HG02678 (cell line): Measurements from ENCODE around the gene TLR5.
"Not testable (repeated sequence)": the region's sequence is repeated elsewhere in the genome, so short reads cannot be mapped to it uniquely, and the experiment has no call there.

Source experiments
- ATAC-seq: cut with Tn5 transposase; IDR thresholded peaks from one replicate; pipeline ENCODE4 v1.9.1; 2021; ENCODE audit warnings: mild to moderate bottlenecking, moderate library complexity; ENCODE audit not compliant: unreplicated experiment

Gene TLR5

DNA sequence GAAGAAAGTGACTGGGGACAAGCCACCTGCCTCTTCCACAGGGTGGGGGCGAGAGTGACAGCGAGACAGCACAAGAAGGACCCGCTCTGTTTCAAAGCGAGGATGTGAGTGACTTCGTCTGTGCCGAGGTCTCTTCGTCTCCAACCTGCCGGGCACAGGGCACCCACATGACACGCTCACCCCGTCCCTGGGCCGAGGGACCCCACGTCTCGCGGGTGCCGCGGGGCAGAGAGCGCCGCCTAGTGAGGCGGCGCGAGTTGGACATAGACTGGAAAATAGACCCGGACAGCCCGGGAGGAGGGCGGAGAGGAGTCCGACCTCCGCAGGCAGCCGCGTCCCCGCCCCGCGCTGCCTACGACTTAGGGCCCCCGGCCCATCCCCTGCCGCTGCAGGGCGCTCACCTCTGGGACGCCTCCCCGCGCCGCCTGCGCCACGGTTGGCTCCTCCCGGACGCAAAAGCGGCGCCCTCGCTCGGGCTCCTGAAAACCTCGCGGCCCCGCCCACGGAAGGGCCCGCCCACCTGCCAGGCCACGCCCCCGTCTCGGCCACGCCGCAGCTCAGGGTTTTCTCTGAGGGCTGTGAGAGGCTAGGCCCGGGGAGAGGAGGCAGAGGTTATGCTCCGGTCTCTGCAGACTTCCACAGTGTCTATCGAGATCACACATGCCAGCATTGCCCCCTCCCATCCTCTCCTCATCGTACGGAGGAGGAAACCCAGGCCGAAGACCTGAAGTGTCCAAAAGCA, at the start of gene TLR5:
Gene TLR5, minus strand, starts transcription at position 454 of the 742 bp plus-strand sequence. CDS start 30,217 bp downstream, outside the sequence.
- ATAC-seq, result peak; percentile 90

DNA sequence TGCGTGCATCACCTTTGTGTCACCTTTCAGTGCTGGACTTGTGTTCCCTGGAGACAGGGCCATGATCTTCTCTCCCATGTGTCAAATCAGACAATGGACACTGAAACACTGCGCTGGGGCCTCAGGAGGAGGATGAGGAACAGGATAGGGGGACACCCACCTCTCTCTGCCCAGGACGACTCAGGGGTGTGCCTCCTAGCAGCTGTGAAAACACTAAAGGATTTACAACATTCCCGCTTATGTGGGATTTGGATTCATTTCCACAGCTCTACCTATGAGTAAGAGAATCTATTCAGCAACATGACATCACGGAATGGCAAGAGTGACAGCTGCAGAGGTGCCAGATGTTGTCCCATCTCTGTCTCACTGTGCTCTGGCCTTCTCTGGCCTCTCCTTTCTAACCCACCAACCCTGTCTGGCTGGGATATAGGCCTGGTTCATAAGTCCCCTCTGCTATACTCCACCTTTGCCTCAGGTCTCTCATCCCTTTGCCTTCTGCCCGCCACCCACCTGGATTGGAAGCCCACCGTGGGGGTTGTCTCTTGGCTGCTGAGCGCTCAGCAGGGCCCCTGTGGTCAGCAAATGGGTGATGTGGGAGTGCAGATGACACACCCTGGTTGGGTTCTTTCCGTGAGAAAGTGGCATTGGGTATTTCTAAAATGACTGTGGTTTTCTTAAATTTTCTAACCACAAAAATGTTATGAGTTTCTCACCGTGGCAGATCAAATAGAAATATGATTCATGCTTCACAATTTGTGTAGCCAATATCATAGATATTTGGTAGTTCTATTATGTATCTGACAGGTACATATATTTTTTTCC, 47.1 kb upstream of the TLR5 start:
- peak; percentile 68 for ATAC-seq

GRCh38 chr1:223189525-223189902, 46.5 kb upstream of the TLR5 start:
- no peak for ATAC-seq

- ATAC-seq, result no peak
Measured at GRCh38 chr1:223188618-223189356, 45.7 kb upstream of the TLR5 start.

GRCh38 chr1:223186800-223187199, 43.8 kb upstream of the TLR5 start:
- ATAC-seq, result no peak

GRCh38 chr1:223183268-223183862, 40.3 kb upstream of the TLR5 start:
- no peak for ATAC-seq

DNA sequence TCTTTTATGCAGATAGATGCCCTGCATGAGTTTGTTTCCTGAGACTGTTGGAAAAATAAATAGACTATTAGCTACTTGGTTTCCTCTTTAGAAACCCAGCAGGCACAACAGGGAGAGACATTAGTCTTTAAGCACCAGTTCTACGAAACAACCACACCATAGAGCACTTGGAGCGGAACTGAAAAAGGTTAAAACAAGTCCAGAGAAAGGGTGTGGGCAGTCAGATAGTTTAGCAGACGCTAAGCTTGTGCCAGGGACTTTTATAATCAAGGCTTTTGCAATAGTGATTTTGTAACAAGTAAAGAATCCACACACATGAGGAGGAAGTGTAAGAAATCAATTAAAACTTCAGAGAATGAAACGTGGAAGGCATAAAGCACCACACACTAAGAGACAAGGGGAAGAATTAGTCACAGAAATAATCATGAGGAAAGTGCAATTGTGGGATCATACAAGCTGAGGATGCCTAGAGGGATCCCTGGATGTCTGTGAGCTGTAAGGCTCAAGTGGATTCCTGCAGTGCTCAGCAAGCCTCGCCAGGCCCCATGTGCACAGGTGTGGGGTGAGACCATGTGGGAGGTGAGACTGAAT, 37.8 kb upstream of the TLR5 start:
- no peak for ATAC-seq

GRCh38 chr1:223179786-223180185, 36.7 kb upstream of the TLR5 start:
- ATAC-seq, result no peak

DNA sequence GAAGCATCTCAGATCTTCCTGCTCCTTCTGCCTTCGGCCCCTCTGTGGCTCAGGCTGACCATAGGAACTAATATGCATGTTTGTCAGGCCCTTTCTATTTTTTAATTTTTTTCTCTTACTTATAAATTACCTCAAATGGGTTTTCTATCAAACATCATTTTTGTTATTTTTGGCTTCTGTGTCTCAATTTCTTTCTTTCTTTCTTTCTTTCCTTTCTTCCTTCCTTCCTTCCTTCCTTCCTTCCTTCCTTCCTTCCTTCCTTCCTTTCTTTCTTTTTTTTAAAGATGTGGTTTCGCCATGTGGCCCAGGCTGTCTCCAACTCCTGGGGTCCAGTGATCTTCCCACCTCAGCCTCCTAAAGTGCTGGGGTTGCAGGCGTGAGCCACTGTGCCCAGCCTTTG, 36.2 kb upstream of the TLR5 start:
- ATAC-seq, result no peak

DNA sequence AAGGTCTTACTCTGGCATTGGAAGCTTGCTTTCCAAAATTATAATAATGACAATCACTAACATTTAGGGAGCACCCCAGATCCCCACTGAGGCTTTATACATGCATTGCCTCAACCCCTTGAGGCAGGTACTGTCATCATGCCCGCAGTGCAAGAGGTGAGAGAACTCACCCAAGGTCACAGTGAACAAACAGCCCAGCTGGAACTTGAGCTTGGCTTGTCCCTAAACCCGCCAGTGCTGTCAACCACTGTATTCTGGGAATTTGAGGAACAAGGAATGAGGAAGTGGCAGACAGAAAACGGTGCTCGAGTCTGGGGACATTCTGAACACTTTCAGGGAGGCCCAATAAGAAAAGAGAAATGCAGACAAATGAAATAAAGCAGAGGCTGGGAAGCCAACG, 34.6 kb upstream of the TLR5 start:
- no peak for ATAC-seq

- ATAC-seq, result no peak
Measured at GRCh38 chr1:223176437-223176836, 33.4 kb upstream of the TLR5 start.

- no peak for ATAC-seq
Measured at GRCh38 chr1:223175633-223176032, 32.6 kb upstream of the TLR5 start.

GRCh38 chr1:223175032-223175431, 32.0 kb upstream of the TLR5 start:
- ATAC-seq, result no peak

DNA sequence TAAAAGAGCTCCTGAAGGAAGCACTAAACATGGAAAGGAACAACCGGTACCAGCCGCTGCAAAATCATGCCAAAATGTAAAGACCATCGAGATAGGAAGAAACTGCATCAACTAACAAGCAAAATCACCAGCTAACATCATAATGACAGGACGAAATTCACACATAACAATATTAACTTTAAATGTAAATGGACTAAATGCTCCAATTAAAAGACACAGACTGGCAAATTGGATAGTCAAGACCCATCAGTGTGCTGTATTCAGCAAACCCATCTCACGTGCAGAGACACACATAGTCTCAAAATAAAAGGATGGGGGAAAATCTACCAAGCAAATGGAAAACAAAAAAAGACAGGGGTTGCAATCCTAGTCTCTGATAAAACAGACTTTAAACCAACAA, 26.4 kb upstream of the TLR5 start:
- not testable (repeated sequence) for ATAC-seq

DNA sequence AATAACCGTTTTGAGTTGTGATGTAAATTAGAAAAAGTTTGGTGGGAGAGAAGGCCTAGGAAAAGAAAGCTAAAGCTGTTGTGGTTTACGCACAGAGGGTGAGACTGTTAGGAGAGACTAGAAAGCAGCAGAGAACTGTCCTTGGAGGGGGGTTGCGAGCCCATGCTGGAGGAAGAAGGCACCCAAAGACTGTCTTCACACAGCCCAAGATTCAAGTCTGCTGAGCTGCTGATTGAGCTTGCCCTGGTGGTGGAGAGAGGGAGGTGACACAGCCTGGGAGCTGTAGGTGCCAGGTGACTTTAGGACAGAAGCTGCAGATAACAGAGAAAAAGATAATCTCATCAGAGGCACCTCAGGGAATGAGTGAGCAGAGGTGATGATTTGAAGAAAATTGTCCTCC, 18.3 kb upstream of the TLR5 start:
- ATAC-seq, result no peak

- no peak for ATAC-seq
Measured at GRCh38 chr1:223156343-223156742, 13.3 kb upstream of the TLR5 start.

GRCh38 chr1:223155153-223155552, 12.1 kb upstream of the TLR5 start:
- no peak for ATAC-seq

GRCh38 chr1:223153177-223154119, 10.4 kb upstream of the TLR5 start:
- no peak for ATAC-seq

- no peak for ATAC-seq
Measured at GRCh38 chr1:223152399-223152798, 9.4 kb upstream of the TLR5 start.

DNA sequence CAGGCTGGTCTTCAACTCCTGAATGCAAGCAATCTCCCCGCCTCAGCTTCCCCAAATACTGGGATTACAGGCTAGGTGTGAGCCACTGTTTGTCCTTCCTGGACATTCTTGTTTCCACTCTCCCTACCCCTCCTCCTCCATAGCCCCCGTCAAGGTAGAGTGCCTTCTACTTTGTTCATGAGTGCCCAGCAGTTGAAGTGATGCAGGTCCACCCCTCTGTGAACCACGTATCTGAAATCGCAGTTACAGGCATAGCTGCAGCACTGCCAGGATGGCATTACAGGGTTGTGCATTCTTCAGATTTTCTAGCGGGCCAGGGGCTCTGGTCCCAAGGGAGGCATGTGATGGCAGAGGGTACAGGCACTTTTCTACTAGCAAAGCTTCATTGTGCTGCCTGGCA, 7.4 kb upstream of the TLR5 start:
- no peak for ATAC-seq
